Hepatocyte (in vitro differentiated cells): Measurements from ENCODE around the gene HEPN1. TPM values are rescaled to one million over a fixed set of nuclear protein-coding genes. Genes with fewer than 3 reads are reported as not detected.

Experiments used
- DNase-seq: peaks from one replicate; pipeline ENCODE4 v3.0.0-alpha.2; 2016; ENCODE audit warnings: low spot score
- H2AFZ ChIP-seq: fragments of 200-600 bp; sonication (generic); 2 replicates; pipeline ENCODE4 v1.6.0; 2016; ENCODE audit warnings: antibody characterized with exemption, mild to moderate bottlenecking
- H3K27ac ChIP-seq: fragments of 200-600 bp; sonication (generic); 2 replicates; pipeline ENCODE4 v1.5.1; 2016; ENCODE audit warnings: mild to moderate bottlenecking
- H3K27me3 ChIP-seq: fragments of 200-600 bp; sonication (generic); 2 replicates; pipeline ENCODE4 v1.6.1; 2016
- H3K36me3 ChIP-seq: fragments of 200-600 bp; sonication (generic); replicated peaks from 2 replicates; pipeline ENCODE4 v1.5.1; 2016; ENCODE audit warnings: low read depth; ENCODE audit not compliant: insufficient read depth
- H3K4me1 ChIP-seq: fragments of 200-600 bp; sonication (generic); 2 replicates; pipeline ENCODE4 v1.5.1; 2016; ENCODE audit warnings: mild to moderate bottlenecking, moderate library complexity; ENCODE audit not compliant: insufficient read depth
- H3K4me2 ChIP-seq: fragments of 200-600 bp; sonication (generic); 2 replicates; pipeline ENCODE4 v1.6.0; 2016
- H3K4me3 ChIP-seq: fragments of 200-600 bp; sonication (generic); 2 replicates; pipeline ENCODE4 v1.5.1; 2016; ENCODE audit warnings: mild to moderate bottlenecking
- H3K79me2 ChIP-seq: fragments of 200-600 bp; sonication (generic); 2 replicates; pipeline ENCODE4 v1.6.0; 2017; ENCODE audit warnings: mild to moderate bottlenecking
- H3K9me2 ChIP-seq: fragments of 200-600 bp; sonication (generic); replicated peaks from 2 replicates; pipeline ENCODE4 v1.6.0; 2017; ENCODE audit warnings: mild to moderate bottlenecking; ENCODE audit not compliant: insufficient read depth
- H3K9me3 ChIP-seq: fragments of 200-600 bp; sonication (generic); 2 replicates; pipeline ENCODE4 v1.5.1; 2016; ENCODE audit warnings: low read depth, mild to moderate bottlenecking
- H4K20me1 ChIP-seq: fragments of 200-600 bp; sonication (generic); 2 replicates; pipeline ENCODE4 v1.6.0; 2016; ENCODE audit warnings: mild to moderate bottlenecking; ENCODE audit not compliant: insufficient read depth, poor library complexity, severe bottlenecking
- CTCF ChIP-seq: fragments of 200-600 bp; sonication (generic); IDR thresholded peaks from 2 replicates; pipeline ENCODE4 v1.5.1; 2016; ENCODE audit warnings: antibody characterized with exemption, mild to moderate bottlenecking; ENCODE audit not compliant: poor library complexity
- EZH2 ChIP-seq: fragments of 200-600 bp; sonication (generic); IDR thresholded peaks from 2 replicates; pipeline ENCODE4 v1.6.1; 2016; ENCODE audit warnings: antibody characterized with exemption, mild to moderate bottlenecking, borderline replicate concordance
- EZH2phosphoT487 ChIP-seq: fragments of 200-600 bp; sonication (generic); IDR thresholded peaks from one replicate; pipeline ENCODE4 v1.6.1; 2018; ENCODE audit warnings: antibody characterized with exemption, mild to moderate bottlenecking, low read depth, moderate library complexity; ENCODE audit not compliant: unreplicated experiment, severe bottlenecking
- WGBS: methylation state at CpG from one replicate; pipeline ENCODE4 v1.1.6; 2016; ENCODE audit warnings: low lambda C conversion rate; ENCODE audit errors: missing lambda C conversion rate; 5-methylcytosine and 5-hydroxymethylcytosine counted together
- polyA plus RNA-seq: library from polyadenylated mRNA; unstranded; fragments of >200 nt; fragmentation: Nextera tagmentation; extraction: Ambion mirVana; gene quantifications from 2 replicates; pipeline ENCODE4 v1.2.1, GENCODE V29; 2016
- total RNA-seq: library from RNA; depleted of rRNA; stranded (reverse); fragments of >200 nt; gene quantifications from 2 replicates; pipeline ENCODE4 v1.2.3, GENCODE V29; 2014

Gene HEPN1
- total and polyA plus RNA-seq, 2 experiments from 2014 or later, result not detected

- Histone ChIP-seq H3K79me2 (no peaks in the 10 kb centered on the region), H3K36me3 (no peaks in the 10 kb centered on the region), H2AFZ (no peak overlapping the region), H3K9me3 (no peaks in the 10 kb centered on the region), H3K4me1 (no peaks in the 10 kb centered on the region), H3K9me2 (no peaks in the 10 kb centered on the region), H3K27ac (no peak overlapping the region), H4K20me1 (no peaks in the 10 kb centered on the region), H3K4me3 (no peak overlapping the region), H3K27me3 (no peaks in the 10 kb centered on the region), H3K4me2 (no peak overlapping the region)
- DNase-seq, result no peak
- TF ChIP-seq EZH2phosphoT487 (no peak), CTCF (no peak)
- 71% methylated on average over 3 of the region's 3 CpGs for WGBS
Observed at GRCh38 chr11:124880958-124881357, 38.1 kb upstream of the HEPN1 start.

- H3K27me3 ChIP-seq, result no peaks in the 10 kb centered on the region
- H3K4me1 ChIP-seq, result no peaks in the 10 kb centered on the region
- no peaks in the 10 kb centered on the region for H4K20me1 ChIP-seq
- H3K79me2 ChIP-seq, result no peaks in the 10 kb centered on the region
- no peak for DNase-seq
- H3K9me2 ChIP-seq, result no peaks in the 10 kb centered on the region
- H3K9me3 ChIP-seq, result no peaks in the 10 kb centered on the region
- no peak overlapping the region for H3K4me2 ChIP-seq
- no peaks in the 10 kb centered on the region for H3K36me3 ChIP-seq
- no peak overlapping the region for H3K4me3 ChIP-seq
- H3K27ac ChIP-seq, result no peak overlapping the region
- H2AFZ ChIP-seq, result no peak overlapping the region
- 69% methylated on average over 11 of the region's 11 CpGs for WGBS
- no peak for TF ChIP-seq CTCF
Observed at GRCh38 chr11:124882339-124883071, 36.5 kb upstream of the HEPN1 start.

- H3K4me2 ChIP-seq, result no peak overlapping the region
- H4K20me1 ChIP-seq, result no peaks in the 10 kb centered on the region
- no peaks in the 10 kb centered on the region for H3K36me3 ChIP-seq
- H3K4me3 ChIP-seq, result no peak overlapping the region
- no peaks in the 10 kb centered on the region for H3K79me2 ChIP-seq
- no peaks in the 10 kb centered on the region for H3K9me2 ChIP-seq
- H3K9me3 ChIP-seq, result no peaks in the 10 kb centered on the region
- H3K27ac ChIP-seq, result no peak overlapping the region
- H3K27me3 ChIP-seq, result no peaks in the 10 kb centered on the region
- H3K4me1 ChIP-seq, result no peaks in the 10 kb centered on the region
- TF ChIP-seq CTCF, result no peak
- TF ChIP-seq EZH2phosphoT487, result no peak
- TF ChIP-seq EZH2, result no peak
- no peak overlapping the region for H2AFZ ChIP-seq
- 89% methylated on average over 1 of the region's 1 CpG for WGBS
- DNase-seq, result no peak
Observed at GRCh38 chr11:124884340-124884739, 34.7 kb upstream of the HEPN1 start.
